GDM1 (cell line): Measurements from ENCODE around the gene ADGRG3.

Source experiments
- DNase-seq: peaks from one replicate; lab custom pipeline; 2025; lab: John Stamatoyannopoulos, UW

Gene ADGRG3

GRCh38 chr16:57668263-57668571, at the start of gene ADGRG3:
Gene ADGRG3, plus strand, starts transcription at chr16:57668306. Its CDS starts 42 bp downstream, at chr16:57668348.
- DNase-seq, result no peak

GRCh38 chr16:57619133-57619605, 48.9 kb upstream of the ADGRG3 start:
- DNase-seq, result no peak

- no peak for DNase-seq
Observed at GRCh38 chr16:57619606-57620334, 48.3 kb upstream of the ADGRG3 start.

- no peak for DNase-seq
Observed at GRCh38 chr16:57620335-57621231, 47.5 kb upstream of the ADGRG3 start.

- no peak for DNase-seq
Observed at GRCh38 chr16:57621521-57622271, 46.4 kb upstream of the ADGRG3 start.

- no peak for DNase-seq
Observed at GRCh38 chr16:57622361-57623250, 45.5 kb upstream of the ADGRG3 start.

GRCh38 chr16:57623251-57624043, 44.7 kb upstream of the ADGRG3 start:
- no peak for DNase-seq

GRCh38 chr16:57624044-57624688, 43.9 kb upstream of the ADGRG3 start:
- DNase-seq, result no peak

GRCh38 chr16:57624806-57625500, 43.2 kb upstream of the ADGRG3 start:
- DNase-seq, result no peak

- no peak for DNase-seq
Observed at GRCh38 chr16:57626420-57627170, 41.5 kb upstream of the ADGRG3 start.

- DNase-seq, result no peak
Observed at GRCh38 chr16:57627184-57627871, 40.8 kb upstream of the ADGRG3 start.

GRCh38 chr16:57628008-57628781, 39.9 kb upstream of the ADGRG3 start, which contains the start of gene ADGRG1:
Gene ADGRG1, plus strand, starts transcription at chr16:57628630. Its CDS starts 21,658 bp downstream, at chr16:57650288.
- peak; percentile 59 for DNase-seq

GRCh38 chr16:57628783-57629293, 39.3 kb upstream of the ADGRG3 start:
- no peak for DNase-seq

- DNase-seq, result peak; percentile 31
Observed at GRCh38 chr16:57629516-57630406, 38.3 kb upstream of the ADGRG3 start.

GRCh38 chr16:57630407-57630797, 37.7 kb upstream of the ADGRG3 start:
- no peak for DNase-seq
